ENCODE results near the gene SLC37A1.

The SLC37A1 gene

GRCh38 chr21:42479582-42479981 is 34.1 kb upstream of the SLC37A1 start:
- no peaks in the 10 kb centered on the region for H3K4me1 ChIP-seq (ENCODE audit: control insufficient read depth, insufficient read depth, low read length)
- H3K27ac ChIP-seq (ENCODE audit: insufficient read depth, low read depth, low read length, poor library complexity, severe bottlenecking), result no peak overlapping the region
- no peaks in the 10 kb centered on the region for H3K9me3 ChIP-seq (ENCODE audit: control insufficient read depth, low read length)
- no peaks in the 10 kb centered on the region for H3K36me3 ChIP-seq (ENCODE audit: control insufficient read depth, insufficient read depth, low read length)
- H3K27me3 ChIP-seq (ENCODE audit: control insufficient read depth, insufficient read depth, low read length, poor library complexity, severe bottlenecking), result no peaks in the 10 kb centered on the region
- no peak overlapping the region for H3K4me3 ChIP-seq (ENCODE audit: insufficient read depth, low read depth, low read length)
- WGBS, 2 experiments, result 79 to 84% methylated on average over 5 of the region's 5 CpGs

DNA sequence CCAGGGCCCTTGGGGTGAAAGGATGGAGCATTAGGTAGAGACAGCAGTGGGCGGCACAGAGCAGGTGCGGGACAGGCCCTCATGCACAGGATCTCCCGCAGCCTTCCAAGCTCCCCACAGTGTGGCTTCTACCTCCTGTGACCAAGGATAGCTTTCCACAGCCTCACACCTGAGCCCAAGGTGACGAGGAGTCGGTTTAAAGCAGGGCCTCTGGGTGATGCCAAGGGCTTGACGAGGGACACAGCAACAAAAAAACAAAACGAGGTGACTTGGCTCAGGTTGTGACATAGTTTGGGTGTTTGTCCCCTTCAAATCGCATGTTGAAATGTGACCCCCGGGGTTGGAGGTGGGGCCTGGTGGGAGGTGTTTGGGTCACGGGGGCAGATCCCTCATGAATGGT is 32.9 kb upstream of the SLC37A1 start:
- H3K36me3 ChIP-seq (ENCODE audit: control insufficient read depth, insufficient read depth, low read length), result no peaks in the 10 kb centered on the region
- no peaks in the 10 kb centered on the region for H3K27me3 ChIP-seq (ENCODE audit: control insufficient read depth, insufficient read depth, low read length, poor library complexity, severe bottlenecking)
- no peak overlapping the region for H3K27ac ChIP-seq (ENCODE audit: insufficient read depth, low read depth, low read length, poor library complexity, severe bottlenecking)
- H3K4me1 ChIP-seq (ENCODE audit: control insufficient read depth, insufficient read depth, low read length), result no peaks in the 10 kb centered on the region
- no peak overlapping the region for H3K4me3 ChIP-seq (ENCODE audit: insufficient read depth, low read depth, low read length)
- H3K9me3 ChIP-seq (ENCODE audit: control insufficient read depth, low read length), result no peaks in the 10 kb centered on the region
- 92 to 94% methylated on average over 9 to 10 of the region's 10 CpGs for WGBS, 2 experiments

- no peaks in the 10 kb centered on the region for H3K9me3 ChIP-seq (ENCODE audit: control insufficient read depth, low read length)
- no peaks in the 10 kb centered on the region for H3K36me3 ChIP-seq (ENCODE audit: control insufficient read depth, insufficient read depth, low read length)
- no peak overlapping the region for H3K27ac ChIP-seq (ENCODE audit: insufficient read depth, low read depth, low read length, poor library complexity, severe bottlenecking)
- H3K27me3 ChIP-seq (ENCODE audit: control insufficient read depth, insufficient read depth, low read length, poor library complexity, severe bottlenecking), result no peaks in the 10 kb centered on the region
- H3K4me1 ChIP-seq (ENCODE audit: control insufficient read depth, insufficient read depth, low read length), result no peaks in the 10 kb centered on the region
- 96% methylated on average over 3 to 4 of the region's 4 CpGs for WGBS, 2 experiments
- no peak overlapping the region for H3K4me3 ChIP-seq (ENCODE audit: insufficient read depth, low read depth, low read length)
These were observed 32.5 kb upstream of the SLC37A1 start for GRCh38 chr21:42481169-42481568.

- Histone ChIP-seq H3K27ac (ENCODE audit: insufficient read depth, low read depth, low read length, poor library complexity, severe bottlenecking) (no peak overlapping the region), H3K4me1 (ENCODE audit: control insufficient read depth, insufficient read depth, low read length) (no peaks in the 10 kb centered on the region), H3K27me3 (ENCODE audit: control insufficient read depth, insufficient read depth, low read length, poor library complexity, severe bottlenecking) (no peaks in the 10 kb centered on the region), H3K4me3 (ENCODE audit: insufficient read depth, low read depth, low read length) (no peak overlapping the region), H3K36me3 (ENCODE audit: control insufficient read depth, insufficient read depth, low read length) (no peaks in the 10 kb centered on the region), H3K9me3 (ENCODE audit: control insufficient read depth, low read length) (no peaks in the 10 kb centered on the region)
- 83 to 84% methylated on average over 6 to 7 of the region's 7 CpGs for WGBS, 2 experiments
These were observed 28.7 kb upstream of the SLC37A1 start for GRCh38 chr21:42484966-42485365.

DNA sequence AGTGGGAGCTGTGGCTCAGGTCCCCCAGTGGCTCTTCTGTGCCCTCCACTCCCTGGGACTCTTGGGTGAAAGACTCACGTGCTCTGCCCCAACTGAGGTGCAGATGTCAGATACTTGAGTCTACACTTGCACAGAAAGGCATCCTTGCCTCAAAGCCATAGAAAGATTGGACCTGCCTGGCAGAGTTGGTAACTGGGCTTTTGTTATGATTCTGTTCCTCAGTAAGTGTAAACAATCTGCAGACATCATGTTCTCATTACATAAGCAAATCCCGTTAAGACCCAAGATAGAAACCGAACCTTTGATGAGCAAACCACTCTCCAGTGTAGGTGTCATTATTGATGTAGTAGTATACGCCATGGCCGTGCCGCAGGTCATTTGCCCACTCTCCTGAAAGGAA is 27.6 kb upstream of the SLC37A1 start:
- WGBS, 2 experiments, result 95 to 96% methylated on average over 6 of the region's 6 CpGs
- no peaks in the 10 kb centered on the region for H3K27me3 ChIP-seq (ENCODE audit: control insufficient read depth, insufficient read depth, low read length, poor library complexity, severe bottlenecking)
- H3K27ac ChIP-seq (ENCODE audit: insufficient read depth, low read depth, low read length, poor library complexity, severe bottlenecking), result no peak overlapping the region
- no peaks in the 10 kb centered on the region for H3K9me3 ChIP-seq (ENCODE audit: control insufficient read depth, low read length)
- H3K36me3 ChIP-seq (ENCODE audit: control insufficient read depth, insufficient read depth, low read length), result no peaks in the 10 kb centered on the region
- H3K4me3 ChIP-seq (ENCODE audit: insufficient read depth, low read depth, low read length), result no peak overlapping the region
- H3K4me1 ChIP-seq (ENCODE audit: control insufficient read depth, insufficient read depth, low read length), result no peaks in the 10 kb centered on the region

DNA sequence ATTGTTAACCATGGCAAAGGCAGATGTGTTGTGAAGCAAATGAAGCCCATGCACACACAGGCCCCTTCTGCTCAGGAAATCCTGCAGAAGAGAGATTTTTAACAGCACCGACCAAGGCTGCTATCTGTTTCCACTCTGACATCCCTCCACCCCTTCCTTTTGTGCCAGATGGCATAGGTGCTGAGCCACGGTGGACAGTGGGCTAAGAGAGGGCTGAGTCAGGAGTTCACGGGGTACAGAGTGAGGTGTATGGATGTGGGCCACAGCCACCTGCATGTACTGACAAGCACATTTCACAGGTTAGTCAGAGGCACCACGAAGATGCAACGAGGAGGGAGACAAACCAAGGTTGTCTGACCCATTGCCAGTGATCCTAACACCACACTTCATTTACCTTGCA is 27.1 kb upstream of the SLC37A1 start:
- Histone ChIP-seq H3K27me3 (ENCODE audit: control insufficient read depth, insufficient read depth, low read length, poor library complexity, severe bottlenecking) (no peaks in the 10 kb centered on the region), H3K36me3 (ENCODE audit: control insufficient read depth, insufficient read depth, low read length) (no peaks in the 10 kb centered on the region), H3K4me3 (ENCODE audit: insufficient read depth, low read depth, low read length) (no peak overlapping the region), H3K9me3 (ENCODE audit: control insufficient read depth, low read length) (no peaks in the 10 kb centered on the region), H3K27ac (ENCODE audit: insufficient read depth, low read depth, low read length, poor library complexity, severe bottlenecking) (no peak overlapping the region), H3K4me1 (ENCODE audit: control insufficient read depth, insufficient read depth, low read length) (no peaks in the 10 kb centered on the region)
- 85 to 89% methylated on average over 5 of the region's 5 CpGs for WGBS, 2 experiments

GRCh38 chr21:42489006-42489563 is 24.6 kb upstream of the SLC37A1 start:
- Histone ChIP-seq H3K27ac (ENCODE audit: insufficient read depth, low read depth, low read length, poor library complexity, severe bottlenecking) (no peak overlapping the region), H3K4me1 (ENCODE audit: control insufficient read depth, insufficient read depth, low read length) (no peaks in the 10 kb centered on the region), H3K36me3 (ENCODE audit: control insufficient read depth, insufficient read depth, low read length) (no peaks in the 10 kb centered on the region), H3K27me3 (ENCODE audit: control insufficient read depth, insufficient read depth, low read length, poor library complexity, severe bottlenecking) (no peaks in the 10 kb centered on the region), H3K4me3 (ENCODE audit: insufficient read depth, low read depth, low read length) (no peak overlapping the region), H3K9me3 (ENCODE audit: control insufficient read depth, low read length) (no peaks in the 10 kb centered on the region)
- 59 to 66% methylated on average over 2 of the region's 2 CpGs for WGBS, 2 experiments

- WGBS, 2 experiments, result 88% methylated on average over 4 of the region's 4 CpGs
- no peaks in the 10 kb centered on the region for H3K4me1 ChIP-seq (ENCODE audit: control insufficient read depth, insufficient read depth, low read length)
- peaks cover 1% of the 10 kb centered on the region for H3K27me3 ChIP-seq (ENCODE audit: control insufficient read depth, insufficient read depth, low read length, poor library complexity, severe bottlenecking)
- H3K27ac ChIP-seq (ENCODE audit: insufficient read depth, low read depth, low read length, poor library complexity, severe bottlenecking), result no peak overlapping the region
- no peak overlapping the region for H3K4me3 ChIP-seq (ENCODE audit: insufficient read depth, low read depth, low read length)
- no peaks in the 10 kb centered on the region for H3K36me3 ChIP-seq (ENCODE audit: control insufficient read depth, insufficient read depth, low read length)
- no peaks in the 10 kb centered on the region for H3K9me3 ChIP-seq (ENCODE audit: control insufficient read depth, low read length)
These were observed 23.7 kb upstream of the SLC37A1 start for GRCh38 chr21:42489991-42490390.

GRCh38 chr21:42490720-42491119 is 22.9 kb upstream of the SLC37A1 start:
- Histone ChIP-seq H3K36me3 (ENCODE audit: control insufficient read depth, insufficient read depth, low read length) (no peaks in the 10 kb centered on the region), H3K27ac (ENCODE audit: insufficient read depth, low read depth, low read length, poor library complexity, severe bottlenecking) (no peak overlapping the region), H3K4me3 (ENCODE audit: insufficient read depth, low read depth, low read length) (no peak overlapping the region), H3K4me1 (ENCODE audit: control insufficient read depth, insufficient read depth, low read length) (peaks cover 4% of the 10 kb centered on the region), H3K9me3 (ENCODE audit: control insufficient read depth, low read length) (no peaks in the 10 kb centered on the region), H3K27me3 (ENCODE audit: control insufficient read depth, insufficient read depth, low read length, poor library complexity, severe bottlenecking) (peaks cover 9% of the 10 kb centered on the region)

GRCh38 chr21:42491328-42491727 is 22.3 kb upstream of the SLC37A1 start:
- Histone ChIP-seq H3K27ac (ENCODE audit: insufficient read depth, low read depth, low read length, poor library complexity, severe bottlenecking) (no peak overlapping the region), H3K27me3 (ENCODE audit: control insufficient read depth, insufficient read depth, low read length, poor library complexity, severe bottlenecking) (peaks cover 10% of the 10 kb centered on the region)

DNA sequence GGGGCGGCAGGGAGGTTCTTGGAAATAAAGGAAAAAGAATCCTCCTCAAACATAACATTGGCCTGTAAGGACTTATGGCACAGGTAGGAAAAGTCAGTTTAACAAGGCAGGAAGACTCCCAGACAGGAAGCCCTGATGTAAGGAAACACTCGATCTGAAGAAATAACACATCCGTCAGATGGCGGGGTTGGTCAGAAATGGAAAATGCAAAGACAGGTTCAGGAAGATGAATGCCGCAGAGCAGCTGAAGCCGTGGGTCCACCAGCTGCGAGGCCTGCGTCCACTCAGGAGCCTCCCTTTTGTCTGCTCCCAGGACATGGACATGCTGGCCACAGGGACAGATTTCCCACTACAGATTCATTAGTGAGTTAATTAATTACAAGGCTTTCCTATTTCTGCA is 21.5 kb upstream of the SLC37A1 start:
- no peak overlapping the region for H3K27ac ChIP-seq (ENCODE audit: insufficient read depth, low read depth, low read length, poor library complexity, severe bottlenecking)
- no peaks in the 10 kb centered on the region for H3K9me3 ChIP-seq (ENCODE audit: control insufficient read depth, low read length)
- peaks cover 10% of the 10 kb centered on the region for H3K27me3 ChIP-seq (ENCODE audit: control insufficient read depth, insufficient read depth, low read length, poor library complexity, severe bottlenecking)
- H3K4me1 ChIP-seq (ENCODE audit: control insufficient read depth, insufficient read depth, low read length), result peaks cover 8% of the 10 kb centered on the region
- no peak overlapping the region for H3K4me3 ChIP-seq (ENCODE audit: insufficient read depth, low read depth, low read length)
- 93 to 96% methylated on average over 7 to 8 of the region's 8 CpGs for WGBS, 2 experiments
- no peaks in the 10 kb centered on the region for H3K36me3 ChIP-seq (ENCODE audit: control insufficient read depth, insufficient read depth, low read length)

More at GRCh38 chr21:42491328-42491727, 22.3 kb upstream of the SLC37A1 start:
- no peak overlapping the region for H3K4me3 ChIP-seq (ENCODE audit: insufficient read depth, low read depth, low read length)
- H3K4me1 ChIP-seq (ENCODE audit: control insufficient read depth, insufficient read depth, low read length), result peaks cover 6% of the 10 kb centered on the region
- no peaks in the 10 kb centered on the region for H3K36me3 ChIP-seq (ENCODE audit: control insufficient read depth, insufficient read depth, low read length)
- WGBS, 2 experiments, result no CpG with 5 or more reads among the region's 1 CpG
- no peaks in the 10 kb centered on the region for H3K9me3 ChIP-seq (ENCODE audit: control insufficient read depth, low read length)

Measured in ectodermal cell (in vitro differentiated cells).